ENCODE results near the gene LEAP2. TPM values are rescaled to one million over a fixed set of nuclear protein-coding genes. Genes with fewer than 3 reads are reported as not detected.

The LEAP2 gene
- total and polyA plus RNA-seq, 10 of the 15 experiments (the other 5 are each of a cell fraction or from before 2014, with no cell fraction given) = 1.9 to 8.8 (median 2.3) TPM

DNA sequence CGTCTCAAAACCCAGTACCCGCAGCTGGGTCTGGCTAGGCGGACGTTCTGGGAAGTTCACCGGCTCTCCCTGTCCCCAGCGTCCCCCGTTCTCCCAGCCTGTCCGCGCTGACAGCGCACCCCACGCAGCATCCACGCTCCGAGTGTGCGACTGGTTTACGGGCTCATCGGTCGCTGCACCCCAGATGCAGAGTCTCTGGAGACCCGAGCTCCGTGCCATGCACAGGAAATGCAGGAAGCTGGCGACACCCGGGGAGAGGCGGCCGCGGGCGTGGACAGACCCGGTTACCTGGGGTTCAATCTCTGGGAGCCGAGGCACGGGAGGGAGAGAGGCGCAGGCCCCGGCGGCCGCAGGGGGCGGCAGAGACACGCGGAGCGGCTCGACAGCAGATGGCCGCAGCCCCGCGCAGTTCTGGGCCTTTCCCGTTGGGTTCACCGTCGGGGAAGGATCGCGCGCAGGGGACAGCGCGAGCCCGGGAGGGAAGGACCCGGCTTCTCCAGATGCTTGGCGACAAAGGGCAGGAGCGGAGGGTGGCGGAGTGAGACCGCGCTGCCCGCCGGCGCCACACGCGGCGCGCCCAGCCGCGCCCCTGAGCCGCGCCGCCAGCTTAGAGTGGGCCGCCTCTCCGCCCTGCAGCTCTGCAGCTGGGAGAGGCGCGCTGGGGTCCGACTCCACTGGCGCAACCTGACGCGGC lies 43.6 kb upstream of the LEAP2 start (continued):
- TF ChIP-seq, protein P1, sequence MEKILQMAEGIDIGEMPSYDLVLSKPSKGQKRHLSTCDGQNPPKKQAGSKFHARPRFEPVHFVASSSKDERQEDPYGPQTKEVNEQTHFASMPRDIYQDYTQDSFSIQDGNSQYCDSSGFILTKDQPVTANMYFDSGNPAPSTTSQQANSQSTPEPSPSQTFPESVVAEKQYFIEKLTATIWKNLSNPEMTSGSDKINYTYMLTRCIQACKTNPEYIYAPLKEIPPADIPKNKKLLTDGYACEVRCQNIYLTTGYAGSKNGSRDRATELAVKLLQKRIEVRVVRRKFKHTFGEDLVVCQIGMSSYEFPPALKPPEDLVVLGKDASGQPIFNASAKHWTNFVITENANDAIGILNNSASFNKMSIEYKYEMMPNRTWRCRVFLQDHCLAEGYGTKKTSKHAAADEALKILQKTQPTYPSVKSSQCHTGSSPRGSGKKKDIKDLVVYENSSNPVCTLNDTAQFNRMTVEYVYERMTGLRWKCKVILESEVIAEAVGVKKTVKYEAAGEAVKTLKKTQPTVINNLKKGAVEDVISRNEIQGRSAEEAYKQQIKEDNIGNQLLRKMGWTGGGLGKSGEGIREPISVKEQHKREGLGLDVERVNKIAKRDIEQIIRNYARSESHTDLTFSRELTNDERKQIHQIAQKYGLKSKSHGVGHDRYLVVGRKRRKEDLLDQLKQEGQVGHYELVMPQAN (conservative IDR thresholded peaks at IDR 0.05) = peak; percentile 79
- TF ChIP-seq RB1 (IDR thresholded peaks at IDR 0.05; ENCODE audit: borderline replicate concordance) (0 out of 2 replicates have a peak, but pooled peaks have one; percentile 15), TBL1XR1 (IDR thresholded peaks at IDR 0.05; ENCODE audit: low read depth, low read length) (no peak), IKZF2 (IDR thresholded peaks at IDR 0.05) (0 out of 4 replicates have a peak, but pooled peaks have one; percentile 17 to 28), ATF7 (IDR thresholded peaks at IDR 0.05; ENCODE audit: low read depth) (no peak), LARP7 (IDR thresholded peaks at IDR 0.05) (peak; percentile 91), RELA (IDR thresholded peaks at IDR 0.05; ENCODE audit: borderline replicate concordance, partially characterized antibody) (peak; percentile 17), CEBPB (IDR thresholded peaks at IDR 0.05; ENCODE audit: borderline replicate concordance in 1 of 2, low read depth in 2 of 2, low read length in 2 of 2) (no peak), EGR1 (IDR thresholded peaks at IDR 0.05; ENCODE audit: borderline replicate concordance in 1 of 2, low read depth in 2 of 2, low read length in 2 of 2) (0 out of 3 replicates have a peak, but pooled peaks of 1 of the 2 experiments have one; percentile 5)
- TF ChIP-seq, protein P2, sequence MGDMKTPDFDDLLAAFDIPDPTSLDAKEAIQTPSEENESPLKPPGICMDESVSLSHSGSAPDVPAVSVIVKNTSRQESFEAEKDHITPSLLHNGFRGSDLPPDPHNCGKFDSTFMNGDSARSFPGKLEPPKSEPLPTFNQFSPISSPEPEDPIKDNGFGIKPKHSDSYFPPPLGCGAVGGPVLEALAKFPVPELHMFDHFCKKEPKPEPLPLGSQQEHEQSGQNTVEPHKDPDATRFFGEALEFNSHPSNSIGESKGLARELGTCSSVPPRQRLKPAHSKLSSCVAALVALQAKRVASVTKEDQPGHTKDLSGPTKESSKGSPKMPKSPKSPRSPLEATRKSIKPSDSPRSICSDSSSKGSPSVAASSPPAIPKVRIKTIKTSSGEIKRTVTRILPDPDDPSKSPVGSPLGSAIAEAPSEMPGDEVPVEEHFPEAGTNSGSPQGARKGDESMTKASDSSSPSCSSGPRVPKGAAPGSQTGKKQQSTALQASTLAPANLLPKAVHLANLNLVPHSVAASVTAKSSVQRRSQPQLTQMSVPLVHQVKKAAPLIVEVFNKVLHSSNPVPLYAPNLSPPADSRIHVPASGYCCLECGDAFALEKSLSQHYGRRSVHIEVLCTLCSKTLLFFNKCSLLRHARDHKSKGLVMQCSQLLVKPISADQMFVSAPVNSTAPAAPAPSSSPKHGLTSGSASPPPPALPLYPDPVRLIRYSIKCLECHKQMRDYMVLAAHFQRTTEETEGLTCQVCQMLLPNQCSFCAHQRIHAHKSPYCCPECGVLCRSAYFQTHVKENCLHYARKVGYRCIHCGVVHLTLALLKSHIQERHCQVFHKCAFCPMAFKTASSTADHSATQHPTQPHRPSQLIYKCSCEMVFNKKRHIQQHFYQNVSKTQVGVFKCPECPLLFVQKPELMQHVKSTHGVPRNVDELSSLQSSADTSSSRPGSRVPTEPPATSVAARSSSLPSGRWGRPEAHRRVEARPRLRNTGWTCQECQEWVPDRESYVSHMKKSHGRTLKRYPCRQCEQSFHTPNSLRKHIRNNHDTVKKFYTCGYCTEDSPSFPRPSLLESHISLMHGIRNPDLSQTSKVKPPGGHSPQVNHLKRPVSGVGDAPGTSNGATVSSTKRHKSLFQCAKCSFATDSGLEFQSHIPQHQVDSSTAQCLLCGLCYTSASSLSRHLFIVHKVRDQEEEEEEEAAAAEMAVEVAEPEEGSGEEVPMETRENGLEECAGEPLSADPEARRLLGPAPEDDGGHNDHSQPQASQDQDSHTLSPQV (IDR thresholded peaks at IDR 0.05) = peak; percentile 64; the same call in 1 of the 2 replicates

Measured in GM12878 (cell line).